Measurements from ENCODE around the gene GAPVD1.
"Not testable (repeated sequence)": the region's sequence is repeated elsewhere in the genome, so short reads cannot be mapped to it uniquely, and the experiment has no call there.

DNA sequence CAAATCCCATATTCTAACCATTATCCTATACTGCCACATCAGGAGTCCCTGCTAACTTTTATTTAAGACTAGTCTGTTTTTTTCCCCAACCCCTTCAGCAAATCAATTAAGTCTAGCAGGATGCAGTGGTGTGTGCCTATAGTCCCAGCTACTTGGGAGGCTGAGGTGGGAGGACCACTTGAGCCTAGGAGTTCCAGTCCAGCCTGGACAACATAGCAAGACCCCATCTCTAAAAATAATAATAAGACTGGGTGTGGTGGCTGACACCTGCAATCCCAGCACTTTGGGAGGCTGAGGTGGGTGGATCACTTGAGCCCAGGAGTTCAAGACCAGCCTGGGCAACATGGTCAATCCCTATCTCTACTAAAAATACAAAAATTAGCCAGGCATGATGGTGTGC lies 36.8 kb upstream of the GAPVD1 start:
- TF ChIP-seq ZNF274 (IDR thresholded peaks at IDR 0.05; ENCODE audit: low read depth, low read length); YY1 (IDR thresholded peaks at IDR 0.05; ENCODE audit: insufficient read depth, insufficient read length): not testable (repeated sequence)

Measured in NT2/D1 (cell line).